Neural progenitor cell (in vitro differentiated cells): Measurements from ENCODE around the gene CAMK1D. TPM values are rescaled to one million over a fixed set of nuclear protein-coding genes. Genes with fewer than 3 reads are reported as not detected.

Experiments used
- DNase-seq: peaks from one replicate; pipeline ENCODE4 v3.0.0-alpha.2; 2016; ENCODE audit warnings: low spot score
- H2AFZ ChIP-seq: fragments of 200-600 bp; sonication (generic); replicated peaks from 2 replicates; pipeline ENCODE4 v1.6.1; 2016; ENCODE audit warnings: antibody characterized with exemption
- H3F3A ChIP-seq: fragments of 200-600 bp; sonication (generic); 2 replicates; pipeline ENCODE4 v1.6.1; 2016; ENCODE audit warnings: antibody characterized with exemption, low read depth
- H3K27ac ChIP-seq: fragments of 200-600 bp; sonication (generic); 2 replicates; pipeline ENCODE4 v1.5.1; 2016; ENCODE audit warnings: mild to moderate bottlenecking
- H3K27me3 ChIP-seq: fragments of 200-600 bp; sonication (generic); 2 replicates; pipeline ENCODE4 v1.6.1; 2016; ENCODE audit warnings: mild to moderate bottlenecking, moderate library complexity
- H3K36me3 ChIP-seq: fragments of 200-600 bp; sonication (generic); 2 replicates; pipeline ENCODE4 v1.5.1; 2016
- H3K4me1 ChIP-seq: fragments of 200-600 bp; sonication (generic); 2 replicates; pipeline ENCODE4 v1.6.1; 2016; ENCODE audit warnings: mixed run types
- H3K4me2 ChIP-seq: fragments of 200-600 bp; sonication (generic); 2 replicates; pipeline ENCODE4 v1.6.1; 2016
- H3K4me3 ChIP-seq: fragments of 200-600 bp; sonication (generic); 2 replicates; pipeline ENCODE4 v1.5.1; 2016
- H3K79me2 ChIP-seq: fragments of 200-600 bp; sonication (generic); 2 replicates; pipeline ENCODE4 v1.6.1; 2016; ENCODE audit warnings: low read depth
- H3K9ac ChIP-seq: fragments of 200-600 bp; sonication (generic); 2 replicates; pipeline ENCODE4 v1.6.1; 2016
- H3K9me3 ChIP-seq: fragments of 200-600 bp; sonication (generic); 2 replicates; pipeline ENCODE4 v1.5.1; 2016; ENCODE audit warnings: low read depth
- H4K20me1 ChIP-seq: fragments of 200-600 bp; sonication (generic); 2 replicates; pipeline ENCODE4 v1.6.1; 2016; ENCODE audit warnings: low read depth
- H3K27ac Mint-ChIP-seq: 3 replicates; pipeline ENCODE4 v1.8.0; 2021; ENCODE audit warnings: mixed read lengths
- H3K27me3 Mint-ChIP-seq: 2 replicates; pipeline ENCODE4 v1.8.0; 2022; ENCODE audit warnings: low read depth, mild to moderate bottlenecking, inconsistent platforms, moderate library complexity, mixed read lengths; ENCODE audit not compliant: insufficient read depth
- H3K36me3 Mint-ChIP-seq: 3 replicates; pipeline ENCODE4 v1.8.0; 2021; ENCODE audit warnings: mixed read lengths
- H3K4me1 Mint-ChIP-seq: 3 replicates; pipeline ENCODE4 v1.8.0; 2021; ENCODE audit warnings: mixed read lengths
- H3K4me3 Mint-ChIP-seq: 3 replicates; pipeline ENCODE4 v1.8.0; 2021; ENCODE audit warnings: mild to moderate bottlenecking, moderate library complexity, mixed read lengths
- H3K9me3 Mint-ChIP-seq: 3 replicates; pipeline ENCODE4 v1.8.0; 2020; ENCODE audit warnings: mixed read lengths
- EZH2 ChIP-seq: fragments of 200-600 bp; sonication (generic); IDR thresholded peaks from 2 replicates; pipeline ENCODE4 v1.6.1; 2017; ENCODE audit warnings: antibody characterized with exemption, mild to moderate bottlenecking, moderate library complexity
- EZH2phosphoT487 ChIP-seq: fragments of 200-600 bp; sonication (generic); IDR thresholded peaks from 2 replicates; pipeline ENCODE4 v1.6.1; 2017; ENCODE audit warnings: antibody characterized with exemption
- total RNA-seq: library from RNA; depleted of rRNA; stranded (reverse); fragments of >200 nt; gene quantifications from 2 replicates; pipeline ENCODE4 v1.2.3, GENCODE V29; 2015; ENCODE audit warnings: low replicate concordance
- TF ChIP-seq, protein P1 (sequence below): fragments of 200-600 bp; sonication (generic); IDR thresholded peaks from 2 replicates; pipeline ENCODE4 v1.5.1; 2017; ENCODE audit warnings: antibody characterized with exemption, mild to moderate bottlenecking

CAMK1D gene
- total RNA-seq, 1 donor from 2014 or later = 7.6 TPM

DNA sequence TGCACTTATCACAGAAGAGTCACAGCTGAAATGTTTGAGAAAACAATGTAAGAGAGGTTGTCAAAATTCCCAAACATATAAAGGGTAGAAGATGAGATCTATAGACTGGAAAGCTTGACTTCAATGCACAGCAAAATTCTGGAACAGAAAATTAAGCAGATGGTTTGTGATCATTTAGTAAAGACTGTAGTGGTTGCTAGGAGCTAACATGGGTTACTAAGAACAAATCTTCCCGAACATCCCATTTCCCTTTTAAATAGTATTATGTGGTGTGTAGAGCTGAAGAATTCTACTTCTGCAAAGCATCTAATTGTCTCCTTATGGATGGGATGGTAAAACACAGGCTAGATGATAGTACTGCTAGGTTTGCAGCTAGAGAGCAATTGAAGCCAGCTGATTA is 312.3 kb downstream of the CAMK1D start:
- Histone ChIP-seq H3K4me3 (no peak overlapping the region), H3K9me3 (no peaks in the 10 kb centered on the region), H3K4me2 (no peak overlapping the region), H3K79me2 (no peaks in the 10 kb centered on the region), H3K27ac (no peak overlapping the region), H3K9ac (no peak overlapping the region), H3K27me3 (no peaks in the 10 kb centered on the region), H2AFZ (no peak overlapping the region), H3K36me3 (no peaks in the 10 kb centered on the region), H3K4me1 (no peaks in the 10 kb centered on the region), H3F3A (no peaks in the 10 kb centered on the region), H4K20me1 (no peaks in the 10 kb centered on the region)
- DNase-seq = no peak
- Mint-ChIP-seq H3K4me3 (no peak overlapping the region), H3K36me3 (peaks cover 1% of the 10 kb centered on the region), H3K27me3 (no peaks in the 10 kb centered on the region), H3K9me3 (no peaks in the 10 kb centered on the region), H3K4me1 (no peaks in the 10 kb centered on the region), H3K27ac (no peak overlapping the region)
- TF ChIP-seq EZH2phosphoT487 = no peak
- TF ChIP-seq, protein P1, sequence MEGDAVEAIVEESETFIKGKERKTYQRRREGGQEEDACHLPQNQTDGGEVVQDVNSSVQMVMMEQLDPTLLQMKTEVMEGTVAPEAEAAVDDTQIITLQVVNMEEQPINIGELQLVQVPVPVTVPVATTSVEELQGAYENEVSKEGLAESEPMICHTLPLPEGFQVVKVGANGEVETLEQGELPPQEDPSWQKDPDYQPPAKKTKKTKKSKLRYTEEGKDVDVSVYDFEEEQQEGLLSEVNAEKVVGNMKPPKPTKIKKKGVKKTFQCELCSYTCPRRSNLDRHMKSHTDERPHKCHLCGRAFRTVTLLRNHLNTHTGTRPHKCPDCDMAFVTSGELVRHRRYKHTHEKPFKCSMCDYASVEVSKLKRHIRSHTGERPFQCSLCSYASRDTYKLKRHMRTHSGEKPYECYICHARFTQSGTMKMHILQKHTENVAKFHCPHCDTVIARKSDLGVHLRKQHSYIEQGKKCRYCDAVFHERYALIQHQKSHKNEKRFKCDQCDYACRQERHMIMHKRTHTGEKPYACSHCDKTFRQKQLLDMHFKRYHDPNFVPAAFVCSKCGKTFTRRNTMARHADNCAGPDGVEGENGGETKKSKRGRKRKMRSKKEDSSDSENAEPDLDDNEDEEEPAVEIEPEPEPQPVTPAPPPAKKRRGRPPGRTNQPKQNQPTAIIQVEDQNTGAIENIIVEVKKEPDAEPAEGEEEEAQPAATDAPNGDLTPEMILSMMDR = no peak
- TF ChIP-seq EZH2 = no peak

DNA sequence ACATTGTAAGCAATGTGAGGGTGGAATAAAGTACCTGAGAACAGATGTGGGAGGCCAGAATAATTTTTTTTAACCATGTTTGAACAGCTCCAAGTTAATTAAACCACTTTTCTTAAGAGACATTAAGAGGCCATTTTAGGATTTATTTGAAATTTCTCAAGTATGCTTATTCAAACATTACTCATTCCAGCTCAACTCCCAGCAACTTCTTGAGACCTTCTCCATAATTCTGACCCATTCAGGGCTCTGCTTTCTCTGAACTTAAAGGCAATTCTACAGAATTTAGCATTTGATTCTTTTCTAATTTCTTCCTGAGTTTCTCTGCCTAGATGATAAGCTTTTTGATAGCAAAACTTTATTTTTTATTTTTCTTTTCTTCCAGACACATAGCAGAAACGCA is 314.5 kb downstream of the CAMK1D start:
- H3K4me3 Mint-ChIP-seq = no peak overlapping the region
- H3K4me2 ChIP-seq = no peak overlapping the region

GRCh38 chr10:12665501-12665900 is 316.2 kb downstream of the CAMK1D start:
- H3K27ac ChIP-seq = no peak overlapping the region
- H3K27ac Mint-ChIP-seq = no peak overlapping the region
- no peak overlapping the region for H3K4me3 Mint-ChIP-seq

More for the DNA sequence above, 314.5 kb downstream of the CAMK1D start:
- no peaks in the 10 kb centered on the region for H3F3A ChIP-seq
- no peak overlapping the region for H2AFZ ChIP-seq
- H4K20me1 ChIP-seq = no peaks in the 10 kb centered on the region
- TF ChIP-seq, protein P1 = no peak
- TF ChIP-seq EZH2phosphoT487 (no peak), EZH2 (no peak)
- H3K4me3 ChIP-seq = no peak overlapping the region
- no peaks in the 10 kb centered on the region for H3K9me3 Mint-ChIP-seq
- no peaks in the 10 kb centered on the region for H3K79me2 ChIP-seq
- no peaks in the 10 kb centered on the region for H3K9me3 ChIP-seq
- no peak for DNase-seq
- no peak overlapping the region for H3K27ac ChIP-seq
- peaks cover 2% of the 10 kb centered on the region for H3K36me3 Mint-ChIP-seq
- H3K4me1 Mint-ChIP-seq = no peaks in the 10 kb centered on the region
- H3K27ac Mint-ChIP-seq = no peak overlapping the region
- H3K36me3 ChIP-seq = no peaks in the 10 kb centered on the region
- no peaks in the 10 kb centered on the region for H3K27me3 Mint-ChIP-seq
- no peaks in the 10 kb centered on the region for H3K4me1 ChIP-seq
- no peaks in the 10 kb centered on the region for H3K27me3 ChIP-seq
- H3K9ac ChIP-seq = no peak overlapping the region

DNA sequence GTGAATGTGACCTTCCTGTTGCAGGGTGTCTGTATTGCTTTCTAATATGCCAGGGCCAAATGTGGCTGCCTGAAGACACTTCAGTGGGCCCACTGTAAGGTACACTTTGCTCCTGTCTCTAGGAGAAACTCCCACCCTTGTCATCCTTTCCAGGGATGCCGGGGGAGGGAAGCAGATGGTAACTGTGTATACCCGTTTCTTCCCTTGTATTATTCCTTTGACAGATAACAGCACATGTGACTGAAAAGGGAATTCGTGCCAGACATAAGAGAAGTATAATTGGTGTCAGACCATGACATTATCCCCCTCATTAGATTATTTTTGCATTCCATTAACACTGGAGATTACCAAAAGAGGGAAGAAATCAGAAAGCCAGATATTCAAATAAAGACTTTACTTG is 317.7 kb downstream of the CAMK1D start:
- Histone ChIP-seq H2AFZ (no peak overlapping the region), H3K27ac (no peak overlapping the region), H3K4me1 (no peaks in the 10 kb centered on the region), H3K79me2 (no peaks in the 10 kb centered on the region), H3K4me2 (no peak overlapping the region), H3F3A (no peaks in the 10 kb centered on the region), H3K9ac (no peak overlapping the region), H4K20me1 (no peaks in the 10 kb centered on the region), H3K9me3 (no peaks in the 10 kb centered on the region), H3K4me3 (no peak overlapping the region), H3K36me3 (no peaks in the 10 kb centered on the region), H3K27me3 (no peaks in the 10 kb centered on the region)
- Mint-ChIP-seq H3K27me3 (no peaks in the 10 kb centered on the region), H3K9me3 (peaks cover 2% of the 10 kb centered on the region), H3K27ac (no peak overlapping the region), H3K4me3 (no peak overlapping the region), H3K4me1 (no peaks in the 10 kb centered on the region), H3K36me3 (peaks cover 2% of the 10 kb centered on the region)
- TF ChIP-seq EZH2 = no peak
- TF ChIP-seq, protein P1 = no peak
- no peak for TF ChIP-seq EZH2phosphoT487
- DNase-seq = no peak

More at GRCh38 chr10:12665501-12665900, 316.2 kb downstream of the CAMK1D start:
- no peak for DNase-seq
- Mint-ChIP-seq H3K4me1 (no peaks in the 10 kb centered on the region), H3K36me3 (peaks cover 2% of the 10 kb centered on the region), H3K9me3 (peaks cover 2% of the 10 kb centered on the region), H3K27me3 (no peaks in the 10 kb centered on the region)
- no peaks in the 10 kb centered on the region for H3F3A ChIP-seq
- no peaks in the 10 kb centered on the region for H3K27me3 ChIP-seq
- no peaks in the 10 kb centered on the region for H4K20me1 ChIP-seq
- H3K9me3 ChIP-seq = no peaks in the 10 kb centered on the region
- H3K9ac ChIP-seq = no peak overlapping the region
- H3K79me2 ChIP-seq = no peaks in the 10 kb centered on the region
- no peak for TF ChIP-seq EZH2
- no peaks in the 10 kb centered on the region for H3K36me3 ChIP-seq
- H3K4me1 ChIP-seq = no peaks in the 10 kb centered on the region
- no peak overlapping the region for H3K4me2 ChIP-seq
- H2AFZ ChIP-seq = no peak overlapping the region
- no peak overlapping the region for H3K4me3 ChIP-seq
